HG03103 (cell line): ENCODE data around the gene APP.
"Not testable (repeated sequence)": the region's sequence is repeated elsewhere in the genome, so short reads cannot be mapped to it uniquely, and the experiment has no call there.

Experiments
- ATAC-seq: cut with Tn5 transposase; IDR thresholded peaks from one replicate; pipeline ENCODE4 v1.9.1; 2021; ENCODE audit warnings: low read depth; ENCODE audit not compliant: unreplicated experiment

The APP gene

GRCh38 chr21:26106562-26106961 lies 64.0 kb downstream of the APP start:
- ATAC-seq, result no peak

GRCh38 chr21:26105819-26106218 lies 64.8 kb downstream of the APP start:
- ATAC-seq, result no peak

- no peak for ATAC-seq
These were observed 70.0 kb downstream of the APP start for GRCh38 chr21:26100573-26100972.

- no peak for ATAC-seq
These were observed 70.9 kb downstream of the APP start for GRCh38 chr21:26099610-26100219.

GRCh38 chr21:26098772-26099397 lies 71.7 kb downstream of the APP start:
- ATAC-seq, result no peak

GRCh38 chr21:26097475-26097874 lies 73.1 kb downstream of the APP start:
- no peak for ATAC-seq

GRCh38 chr21:26096494-26097371 lies 73.8 kb downstream of the APP start:
- no peak for ATAC-seq

GRCh38 chr21:26095131-26095530 lies 75.4 kb downstream of the APP start:
- ATAC-seq, result no peak

- no peak for ATAC-seq
These were observed 77.4 kb downstream of the APP start for GRCh38 chr21:26093122-26093521.

- no peak for ATAC-seq
These were observed 79.0 kb downstream of the APP start for GRCh38 chr21:26091480-26092018.

GRCh38 chr21:26089730-26090129 lies 80.8 kb downstream of the APP start:
- ATAC-seq, result no peak

GRCh38 chr21:26087223-26087918 lies 83.2 kb downstream of the APP start:
- no peak for ATAC-seq

GRCh38 chr21:26085882-26086281 lies 84.7 kb downstream of the APP start:
- no peak for ATAC-seq

GRCh38 chr21:26085127-26085526 lies 85.4 kb downstream of the APP start:
- no peak for ATAC-seq

- ATAC-seq, result no peak
These were observed 88.0 kb downstream of the APP start for GRCh38 chr21:26082549-26082948.

GRCh38 chr21:26081175-26081760 lies 89.3 kb downstream of the APP start:
- not testable (repeated sequence) for ATAC-seq

GRCh38 chr21:26080211-26080610 lies 90.4 kb downstream of the APP start:
- ATAC-seq, result no peak

- ATAC-seq, result no peak
These were observed 91.2 kb downstream of the APP start for GRCh38 chr21:26079366-26079765.

- ATAC-seq, result no peak
These were observed 93.0 kb downstream of the APP start for GRCh38 chr21:26077521-26077920.
